Fibroblast of gingiva (primary cell): ENCODE measurements around the gene CEMIP.

Source experiments
- DNase-seq: peaks from one replicate; pipeline ENCODE4 v3.0.0-alpha.2; 2011; ENCODE audit warnings: low read depth

The CEMIP gene

GRCh38 chr15:80892414-80892813 lies 113.2 kb downstream of the CEMIP start:
- no peak for DNase-seq

- DNase-seq, result peak; percentile 52
Measured at GRCh38 chr15:80893777-80894176, 114.6 kb downstream of the CEMIP start.

GRCh38 chr15:80895091-80895490 lies 115.9 kb downstream of the CEMIP start:
- DNase-seq, result no peak

DNA sequence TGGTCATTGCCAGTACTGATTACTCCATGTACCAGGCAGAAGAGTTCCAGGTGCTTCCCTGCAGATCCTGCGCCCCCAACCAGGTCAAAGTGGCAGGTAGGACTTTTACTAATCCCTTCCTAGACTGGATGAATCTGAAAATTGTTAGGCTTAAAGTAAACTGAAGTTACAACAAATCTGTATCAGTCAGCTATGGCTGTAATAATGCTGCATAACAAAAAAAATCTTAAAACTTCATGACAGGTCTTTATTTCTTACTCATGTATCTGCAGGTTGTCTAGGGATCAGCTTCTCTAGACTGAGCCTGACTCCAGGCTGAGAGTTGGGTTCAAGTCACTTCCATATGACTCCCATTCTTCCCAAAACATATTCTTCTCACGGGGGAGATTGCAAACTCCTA lies 116.8 kb downstream of the CEMIP start:
- DNase-seq, result no peak

DNA sequence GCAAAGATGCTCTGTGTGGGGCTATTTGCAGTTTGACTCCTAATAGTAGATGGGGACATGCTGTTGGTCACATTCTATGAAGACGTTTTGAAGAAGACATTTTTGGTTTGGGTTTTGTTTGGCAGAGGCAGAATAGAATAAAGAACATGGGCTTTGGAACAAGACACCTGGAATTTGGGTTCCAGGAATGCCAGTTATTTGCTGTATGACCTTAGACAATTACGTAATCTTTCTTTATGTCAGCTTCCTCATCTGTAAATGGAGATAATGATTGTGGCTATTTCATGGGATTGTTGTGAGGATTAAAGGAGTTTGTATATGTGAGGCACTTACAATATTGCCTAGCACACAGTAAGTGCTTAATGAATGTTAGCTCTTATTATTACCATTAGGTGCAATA lies 118.9 kb downstream of the CEMIP start:
- DNase-seq, result no peak

GRCh38 chr15:80902298-80902801 lies 123.2 kb downstream of the CEMIP start:
- DNase-seq, result no peak

DNA sequence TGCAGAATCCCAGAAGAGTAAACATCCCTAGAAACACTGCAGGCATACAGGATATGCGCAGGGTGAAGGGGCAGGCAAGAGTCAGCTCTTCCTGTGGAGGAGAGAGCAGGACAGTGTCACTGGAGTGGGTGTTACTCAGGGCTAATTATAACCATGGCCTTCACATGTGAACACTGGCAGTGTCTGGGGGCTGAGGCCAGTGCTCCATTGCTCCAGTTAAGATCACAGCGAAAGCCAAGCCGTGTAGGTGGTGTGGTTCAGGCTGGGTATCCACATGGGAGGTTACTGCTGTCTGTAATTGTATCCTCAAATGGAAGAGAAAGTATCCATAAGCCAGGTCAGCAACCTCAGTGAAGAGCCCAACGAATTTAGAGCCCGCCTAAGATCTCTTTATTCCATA lies 125.8 kb downstream of the CEMIP start:
- no peak for DNase-seq

- DNase-seq, result no peak
Measured at GRCh38 chr15:80906159-80906766, 127.1 kb downstream of the CEMIP start.

GRCh38 chr15:80911821-80912220 lies 132.7 kb downstream of the CEMIP start:
- DNase-seq, result no peak

DNA sequence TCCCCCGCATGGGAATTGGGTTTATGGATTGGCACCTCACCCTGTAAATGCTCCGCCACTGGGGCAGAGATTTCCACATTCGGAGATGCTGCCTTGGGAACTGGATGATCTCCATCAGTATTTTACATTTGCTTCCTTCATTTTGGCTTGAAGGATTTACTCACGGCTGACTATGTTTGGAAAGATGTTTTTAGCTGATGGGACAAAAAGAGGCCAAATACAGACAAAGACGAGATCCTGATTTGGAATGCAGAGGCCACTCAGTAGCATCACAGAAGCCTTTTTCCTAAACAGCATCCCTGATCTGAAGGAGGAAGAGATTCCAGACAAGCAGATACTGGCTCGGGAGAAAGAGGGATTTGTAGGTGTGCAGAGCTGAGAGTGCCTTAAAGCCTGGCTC lies 133.5 kb downstream of the CEMIP start:
- no peak for DNase-seq

DNA sequence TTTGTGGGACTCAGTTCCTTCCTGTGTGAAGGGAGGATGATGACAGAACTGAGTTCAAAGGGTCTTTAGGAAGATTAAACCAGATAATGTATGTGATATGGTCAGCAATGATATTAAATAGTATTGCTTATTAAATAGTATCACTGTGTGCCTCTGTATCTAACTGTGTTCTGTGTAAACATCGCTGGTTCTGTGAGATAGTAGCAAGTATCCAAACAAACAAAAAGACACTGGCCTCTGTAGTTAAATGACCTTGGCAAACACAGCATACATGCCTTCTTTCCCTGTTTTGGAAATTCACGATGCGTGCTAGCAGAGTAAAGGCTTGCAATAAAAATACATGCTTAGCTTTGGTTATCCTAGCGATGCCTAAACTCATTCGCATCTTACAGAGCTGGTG lies 134.4 kb downstream of the CEMIP start:
- no peak for DNase-seq

DNA sequence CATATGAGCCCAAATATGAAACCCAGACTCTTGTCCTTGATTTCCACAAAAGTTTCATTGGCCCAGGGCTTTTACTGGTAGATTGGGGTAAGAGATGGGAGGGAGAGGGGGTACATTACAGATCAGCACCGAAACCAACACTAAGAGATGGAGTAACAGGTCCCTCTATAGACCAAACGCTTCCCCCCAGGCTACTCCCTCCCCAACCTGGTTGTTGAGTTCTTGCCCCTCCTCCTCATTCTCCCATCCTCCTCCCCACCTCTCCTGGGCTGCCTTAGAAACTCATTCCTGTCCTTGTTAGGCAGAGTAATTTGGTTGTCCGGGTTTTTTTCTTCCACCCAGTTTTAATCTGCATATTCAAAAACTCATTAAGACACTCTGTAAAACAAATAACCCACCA lies 136.3 kb downstream of the CEMIP start:
- no peak for DNase-seq

GRCh38 chr15:80916056-80916455 lies 136.9 kb downstream of the CEMIP start:
- no peak for DNase-seq

DNA sequence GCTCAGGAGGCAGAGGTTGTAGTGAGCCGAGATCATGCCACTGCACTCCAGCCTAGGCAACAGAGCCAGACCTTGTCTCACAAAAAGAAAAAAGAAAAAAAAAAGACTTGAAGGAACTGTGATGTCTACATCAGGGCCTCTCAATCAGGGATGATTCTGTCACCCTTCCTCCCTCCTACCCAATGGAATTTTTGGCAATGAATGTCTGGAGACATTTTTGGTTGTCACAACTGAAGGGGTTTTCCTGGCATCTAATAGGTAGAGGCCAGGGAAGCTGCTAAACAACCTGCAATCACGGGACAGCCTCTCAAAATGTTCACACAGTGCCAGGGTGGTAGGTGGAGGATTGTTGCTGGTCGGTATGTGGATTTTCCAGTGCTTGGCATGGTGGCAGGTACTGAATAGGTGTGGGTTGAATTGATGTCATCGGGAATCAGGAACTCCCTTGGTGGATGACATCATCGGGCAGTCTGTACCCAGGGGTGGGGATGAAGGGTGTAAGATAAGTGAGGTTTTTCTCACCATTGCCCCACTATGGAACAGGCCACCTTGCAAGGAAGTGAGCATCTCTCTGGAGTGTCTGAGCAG lies 139.1 kb downstream of the CEMIP start:
- no peak for DNase-seq

DNA sequence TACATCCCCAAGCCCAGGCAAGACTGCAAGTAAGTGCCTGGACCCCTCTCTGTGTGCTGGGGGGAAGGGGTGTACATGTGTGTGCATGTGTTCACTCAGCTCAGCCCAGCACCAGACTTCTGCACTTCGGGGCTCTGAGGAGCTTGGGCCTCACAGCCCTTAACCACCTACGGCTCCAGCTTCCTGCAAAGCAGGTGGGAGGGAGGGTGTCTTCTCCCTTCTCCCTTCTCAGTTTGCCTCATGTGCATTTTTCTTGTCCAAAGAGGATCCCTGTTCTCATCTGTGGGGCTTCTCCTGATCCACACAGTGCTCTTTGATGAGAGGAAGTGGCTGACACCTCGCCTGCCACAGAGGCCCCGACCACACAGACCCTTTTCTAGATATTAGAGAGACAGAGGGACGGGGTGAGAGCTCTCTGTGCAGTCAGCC lies 141.1 kb downstream of the CEMIP start:
- DNase-seq, result no peak

DNA sequence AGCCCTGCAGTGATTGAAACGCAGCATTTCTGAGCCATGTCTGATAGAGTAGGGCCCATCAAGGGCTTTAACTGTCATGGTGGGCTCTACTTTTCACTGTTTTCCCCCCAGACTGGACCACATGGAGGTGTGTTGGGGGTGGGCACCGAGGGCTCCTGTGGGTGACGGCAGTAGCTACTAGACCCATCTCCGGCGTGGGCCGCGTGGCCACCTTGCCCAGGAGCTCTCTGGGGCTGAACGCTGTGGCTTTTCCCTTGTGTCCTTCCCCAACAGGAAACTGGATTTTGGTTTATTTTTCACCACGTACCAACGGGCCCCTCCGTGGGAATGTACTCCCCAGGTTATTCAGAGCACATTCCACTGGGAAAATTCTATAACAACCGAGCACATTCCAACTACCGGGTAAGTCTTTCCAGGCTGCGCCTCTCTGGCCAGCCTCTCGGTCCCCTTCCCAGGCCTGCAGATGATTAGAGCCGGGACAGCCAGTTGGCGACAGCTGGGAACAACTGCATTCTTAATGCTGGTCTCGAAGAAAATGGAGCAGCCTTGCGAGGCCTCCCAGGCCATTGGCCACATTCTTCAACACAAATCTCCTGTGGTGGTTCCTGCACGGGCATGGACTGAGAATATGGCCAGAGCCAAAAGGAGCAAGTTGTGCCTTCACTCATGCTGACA lies 142.7 kb downstream of the CEMIP start:
- no peak for DNase-seq

DNA sequence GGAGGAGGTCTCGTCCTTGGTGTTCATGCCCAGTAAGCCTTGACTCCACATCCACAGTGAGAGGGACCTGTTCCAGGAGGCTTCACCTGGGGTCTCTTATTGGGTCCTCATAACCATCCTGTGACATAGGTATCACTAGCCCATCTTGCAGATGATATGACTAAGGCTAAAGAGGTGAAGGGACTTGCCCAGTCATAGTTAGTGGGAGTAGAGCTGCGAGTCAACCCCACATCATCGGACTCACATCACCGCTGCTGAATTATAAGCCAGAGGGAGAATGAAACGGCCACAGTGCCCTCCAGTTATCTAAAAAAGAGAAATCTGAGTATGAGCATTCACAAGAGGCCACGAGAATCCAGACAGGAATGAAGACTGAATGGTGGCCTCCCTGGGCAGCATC lies 144.5 kb downstream of the CEMIP start:
- DNase-seq, result no peak

GRCh38 chr15:80924278-80924677 lies 145.1 kb downstream of the CEMIP start:
- no peak for DNase-seq

- DNase-seq, result no peak
Measured at GRCh38 chr15:80925597-80926059, 146.5 kb downstream of the CEMIP start.

DNA sequence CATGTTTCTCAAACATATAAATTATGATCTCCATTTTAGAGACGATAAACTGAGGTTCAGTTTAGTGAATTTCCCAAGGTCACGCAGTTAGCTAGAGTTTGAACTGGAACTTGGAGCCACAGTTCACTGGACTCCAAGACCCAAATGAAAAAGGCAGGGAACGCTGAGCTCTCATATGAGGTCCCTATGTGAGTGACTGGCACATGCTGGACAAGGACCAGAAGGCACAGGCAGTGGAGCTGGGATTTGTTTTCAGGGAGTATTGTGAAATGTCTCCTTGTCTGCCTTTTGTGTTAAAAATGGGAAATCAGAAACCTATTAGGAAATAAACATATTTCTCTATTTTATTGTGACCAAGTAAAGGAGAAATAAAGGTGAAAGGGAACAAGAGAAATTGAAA lies 147.0 kb downstream of the CEMIP start:
- DNase-seq, result peak; percentile 47

DNA sequence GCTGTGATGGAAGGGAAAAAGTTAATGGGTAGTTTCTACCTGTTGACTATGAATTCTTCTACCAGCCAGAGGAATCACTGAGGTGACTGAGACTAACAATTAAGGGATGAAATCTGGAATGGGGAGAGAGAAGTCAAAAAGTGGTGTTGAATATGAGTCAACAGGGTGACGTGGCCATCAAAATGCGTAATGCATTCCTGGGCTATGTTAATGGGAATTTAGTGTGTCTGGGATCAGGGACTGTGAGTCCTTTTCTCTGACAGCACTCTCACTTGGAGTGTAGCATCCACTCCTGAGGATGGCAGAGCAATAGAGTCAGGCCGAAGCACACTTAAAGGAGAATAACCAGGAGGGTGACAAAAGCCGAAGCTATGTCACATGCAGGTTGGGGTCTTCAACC lies 150.1 kb downstream of the CEMIP start:
- DNase-seq, result no peak

DNA sequence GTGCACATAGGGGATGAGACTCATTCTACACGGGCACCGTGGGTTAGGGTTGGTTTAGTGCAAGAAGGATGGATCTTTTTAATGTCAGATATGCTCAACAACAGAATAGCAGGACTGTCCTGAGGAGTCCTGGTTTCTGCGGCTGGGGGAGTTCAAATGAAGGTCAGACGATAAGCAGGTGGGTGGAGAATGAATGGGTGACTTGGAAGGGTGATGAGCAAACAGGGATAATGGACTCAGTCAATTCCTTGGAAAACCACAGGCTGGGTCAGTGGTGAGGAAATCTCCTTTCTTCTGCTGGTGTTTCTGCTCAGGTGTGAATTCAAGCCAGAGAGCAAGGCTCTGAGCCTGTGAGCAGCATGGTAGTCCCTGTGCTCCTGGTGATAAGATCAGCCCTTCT lies 150.5 kb downstream of the CEMIP start:
- no peak for DNase-seq

- peak; percentile 43 for DNase-seq
Measured at GRCh38 chr15:80931191-80931590, 152.0 kb downstream of the CEMIP start.
